A549 (cell line): ENCODE data around the gene DECR2.

Experiments used
- CBX8 ChIP-seq: fragments of 200-600 bp; sonication (generic); IDR thresholded peaks from 2 replicates; pipeline ENCODE4 v1.6.1; 2016
- CTCF ChIP-seq: fragments of >200 bp; sonication (Bioruptor Twin); formaldehyde crosslinking; IDR thresholded peaks from 3 replicates; pipeline ENCODE4 v1.5.1; 2016
- KDM1A ChIP-seq: fragments of 200-600 bp; sonication (generic); IDR thresholded peaks from 2 replicates; pipeline ENCODE4 v1.6.1; 2016; ENCODE audit warnings: low read depth, mild to moderate bottlenecking
- REST ChIP-seq: fragments of 200-600 bp; sonication (generic); IDR thresholded peaks from 2 replicates; pipeline ENCODE4 v1.6.1; 2016; ENCODE audit warnings: antibody characterized with exemption, mild to moderate bottlenecking, moderate library complexity

- TF ChIP-seq CTCF (no peak), REST (no peak), KDM1A (no peak), CBX8 (no peak)
Observed at GRCh38 chr16:424623-425081, 23.0 kb downstream of the DECR2 start.
